ENCODE data around the gene MAPKBP1.
"Not testable (repeated sequence)": the region's sequence is repeated elsewhere in the genome, so short reads cannot be mapped to it uniquely, and the experiment has no call there.

MAPKBP1 gene

GRCh38 chr15:41827290-41827879 is 53.1 kb downstream of the MAPKBP1 start:
- DNase-seq: no peak

- DNase-seq: no peak
Observed at GRCh38 chr15:41827880-41828806, 53.9 kb downstream of the MAPKBP1 start, which contains the start of gene JMJD7. Gene JMJD7 (plus strand): TSS chr15:41828092. CDS start chr15:41828125, 33 bp downstream.

DNA sequence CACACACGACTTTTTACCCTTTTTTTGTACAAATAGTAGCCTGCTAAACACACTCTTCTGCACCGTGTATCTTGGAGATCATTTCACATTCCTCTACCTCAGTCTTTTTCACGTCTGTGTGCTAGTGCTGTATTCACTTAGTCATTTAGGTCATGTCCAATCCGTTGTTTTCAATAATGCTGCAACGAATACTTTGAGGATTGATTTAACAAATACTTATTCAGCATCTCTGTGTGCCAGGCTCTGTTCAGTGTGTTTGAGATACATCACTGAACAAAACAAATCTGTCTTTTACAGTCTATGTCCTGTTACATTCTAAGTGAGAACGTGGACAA is 54.5 kb downstream of the MAPKBP1 start:
- DNase-seq: no peak

- no peak for DNase-seq
Observed at GRCh38 chr15:41829959-41830646, 55.8 kb downstream of the MAPKBP1 start.

DNA sequence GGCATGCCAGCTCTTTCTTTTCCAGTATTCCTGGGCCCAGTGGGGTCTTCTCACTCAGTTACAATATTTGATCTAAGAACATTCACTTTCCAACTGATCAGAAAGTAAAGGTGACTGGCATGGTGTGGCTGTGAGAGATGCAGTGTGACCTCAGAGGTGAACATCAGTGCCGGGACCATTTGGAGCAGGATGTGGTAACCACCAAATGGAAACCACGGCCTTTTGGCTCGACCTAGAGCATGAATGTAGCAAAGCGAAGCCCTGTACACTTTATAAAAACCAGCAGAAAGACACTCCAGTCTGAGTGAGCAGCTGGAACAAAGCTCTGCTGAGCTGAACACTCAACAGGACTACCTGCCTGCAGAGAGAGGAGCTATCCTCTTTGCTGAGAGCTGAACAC is 57.0 kb downstream of the MAPKBP1 start:
- DNase-seq: not testable (repeated sequence)

DNA sequence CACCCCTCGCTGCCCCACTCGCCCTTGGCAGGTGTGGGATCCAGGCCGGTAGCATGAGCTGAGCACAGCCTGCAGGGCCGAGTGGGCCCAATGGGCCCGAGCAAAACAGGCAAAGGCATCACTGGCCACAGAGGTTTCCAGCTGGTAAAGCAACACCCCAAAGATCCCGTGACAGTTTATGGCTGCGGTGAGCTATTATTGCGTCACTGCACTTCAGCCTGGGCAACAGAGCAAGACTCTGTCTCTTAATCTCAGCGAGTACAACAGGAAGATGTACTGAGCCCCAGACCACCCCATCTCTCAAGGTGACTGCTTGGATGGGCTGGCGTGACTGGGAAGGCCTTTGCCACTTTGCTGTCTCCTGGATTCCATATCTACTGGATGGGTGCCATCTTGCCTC is 57.9 kb downstream of the MAPKBP1 start:
- DNase-seq: no peak

DNA sequence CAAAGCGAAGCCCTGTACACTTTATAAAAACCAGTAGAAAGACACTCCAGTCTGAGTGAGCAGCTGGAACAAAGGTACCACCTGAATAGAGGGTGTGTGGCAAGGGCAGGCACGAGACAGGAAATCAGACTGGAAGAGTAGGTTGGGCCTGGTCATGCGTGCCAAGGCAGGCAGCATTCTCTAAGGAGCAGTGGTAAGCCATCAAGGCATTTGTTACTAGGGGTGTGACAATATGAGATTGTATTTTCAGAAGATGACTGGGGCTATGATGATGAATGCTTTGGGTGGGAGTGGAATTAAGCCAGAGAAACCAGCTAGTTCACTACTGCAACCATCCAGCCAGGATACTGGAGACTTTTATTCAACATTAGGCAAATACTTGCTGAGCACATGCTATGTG is 58.6 kb downstream of the MAPKBP1 start:
- DNase-seq: no peak

DNA sequence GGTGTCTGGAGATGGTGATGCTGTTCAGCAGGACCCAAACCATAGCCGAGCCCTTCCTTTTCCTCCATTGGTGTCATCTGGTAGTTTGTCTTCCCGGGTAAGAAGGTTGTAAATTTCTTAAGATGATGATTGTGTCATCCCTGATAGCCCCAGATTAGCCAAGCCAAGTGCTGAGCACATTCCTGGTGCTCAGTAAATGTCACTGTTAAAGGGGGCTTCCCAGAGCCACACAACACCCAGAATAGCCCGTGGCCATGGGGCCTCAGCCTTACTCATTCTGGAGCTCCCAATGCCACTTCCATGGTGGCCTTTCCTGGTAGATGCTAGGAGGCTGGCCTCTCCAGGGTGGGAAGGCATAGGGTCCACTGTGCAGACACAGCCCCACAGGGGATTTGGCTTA is 59.8 kb downstream of the MAPKBP1 start:
- no peak for DNase-seq

GRCh38 chr15:41836073-41836472 is 61.8 kb downstream of the MAPKBP1 start:
- DNase-seq: no peak

- DNase-seq: no peak
Observed at GRCh38 chr15:41836713-41837454, 62.6 kb downstream of the MAPKBP1 start.

DNA sequence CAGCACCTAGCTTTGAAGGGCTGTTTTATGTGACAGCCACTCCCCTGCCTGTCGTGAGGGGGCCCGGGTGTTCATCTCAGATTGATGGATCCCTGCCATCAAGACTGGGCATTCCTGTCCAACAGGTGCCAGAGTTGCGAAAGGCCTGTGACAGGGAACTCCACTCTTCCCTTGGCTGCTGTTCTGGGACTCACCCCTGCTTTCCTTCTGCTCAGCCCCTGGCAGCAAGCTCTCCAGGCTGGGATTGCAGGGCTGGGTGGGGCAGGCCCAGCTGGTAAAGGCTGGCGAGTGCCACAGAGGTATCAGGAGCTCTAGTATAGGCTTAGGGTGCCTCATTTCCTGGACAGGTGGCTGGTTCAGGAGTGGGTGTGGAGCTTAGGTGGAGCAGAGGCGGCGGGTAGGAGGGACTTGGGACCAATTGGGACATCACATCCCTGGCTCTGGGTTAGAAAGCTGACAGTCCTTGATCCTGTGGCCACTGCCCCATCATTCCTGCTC is 64.2 kb downstream of the MAPKBP1 start, which contains the start of gene PLA2G4B:
TSS of gene PLA2G4B (plus strand) at position 448 of the 498 bp plus-strand sequence. CDS start 67 bp downstream, outside the sequence.
- no peak for DNase-seq

DNA sequence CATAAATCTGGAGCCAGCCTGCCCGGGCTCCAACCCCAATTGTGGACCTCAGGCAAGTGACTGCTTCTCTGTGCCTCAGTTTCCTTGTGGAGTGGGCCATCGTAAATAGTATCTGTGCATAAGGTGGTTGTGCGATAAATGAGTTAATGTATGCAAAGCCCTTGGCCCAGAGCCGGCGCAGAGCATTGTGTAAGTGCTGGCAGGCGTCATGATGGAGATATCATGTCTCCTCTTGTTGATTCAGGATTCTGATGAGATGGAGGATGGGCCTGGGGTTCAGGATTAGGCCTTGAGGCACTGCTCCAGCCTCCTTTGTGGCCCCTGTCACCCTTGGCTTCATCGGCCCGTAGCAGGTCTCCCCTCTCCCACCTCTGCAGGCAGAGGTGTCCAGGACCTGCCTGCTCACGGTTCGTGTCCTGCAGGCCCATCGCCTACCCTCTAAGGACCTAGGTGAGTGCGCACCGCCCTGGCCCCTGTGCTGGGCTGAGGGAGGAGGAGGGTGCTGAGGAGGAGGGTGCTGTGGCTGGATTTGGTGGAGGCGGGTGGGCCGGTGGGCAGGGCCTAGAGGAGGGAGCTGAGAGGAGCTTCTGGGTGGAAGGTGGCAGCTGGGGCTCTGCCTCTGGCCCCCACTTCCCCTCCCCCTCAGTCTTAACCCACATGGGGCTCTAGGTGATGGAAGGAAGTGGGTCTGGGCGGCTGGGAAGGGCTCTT is 65.7 kb downstream of the MAPKBP1 start:
- no peak for DNase-seq

- DNase-seq: no peak
Observed at GRCh38 chr15:41840673-41841072, 66.4 kb downstream of the MAPKBP1 start.

DNA sequence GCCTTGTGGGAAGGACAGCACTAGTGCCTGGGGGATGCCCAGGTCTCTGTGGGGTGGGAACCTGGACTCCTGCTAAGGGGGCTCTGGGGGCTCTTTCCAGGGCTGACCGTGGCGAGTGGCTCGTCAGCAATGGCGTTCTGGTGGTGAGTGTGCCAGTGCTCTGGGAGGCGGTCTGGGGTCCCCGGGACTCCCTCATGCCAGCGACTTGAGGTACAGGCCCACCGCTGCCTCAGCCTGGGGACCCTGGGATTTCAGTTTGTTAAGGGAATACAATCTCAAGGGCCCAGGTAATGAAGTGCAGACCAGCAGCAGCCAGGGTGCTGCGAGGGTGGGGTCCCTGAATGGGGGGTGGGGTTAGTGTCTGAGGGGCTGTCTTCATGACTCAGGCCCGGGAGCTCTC is 66.8 kb downstream of the MAPKBP1 start:
- no peak for DNase-seq

DNA sequence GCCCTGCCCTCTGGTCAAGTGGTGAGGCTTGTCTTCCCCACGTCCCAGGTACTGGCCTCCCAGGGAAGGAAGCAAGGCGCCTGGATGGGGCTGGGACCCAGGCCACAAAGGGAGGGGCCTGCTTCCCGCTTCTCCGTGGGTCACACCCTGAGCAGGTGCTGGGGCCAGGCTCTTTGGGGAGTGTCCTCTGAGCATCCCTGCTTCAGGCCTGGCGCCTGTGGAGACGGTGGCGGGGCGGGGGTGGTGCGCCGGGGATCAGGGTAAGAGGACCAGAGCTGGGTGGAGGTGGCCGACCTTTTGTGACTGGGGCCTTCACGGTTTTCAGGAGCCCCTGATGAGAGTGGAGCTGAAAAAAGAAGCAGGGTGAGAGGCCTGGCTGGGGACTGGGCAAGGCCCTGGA is 67.9 kb downstream of the MAPKBP1 start:
- DNase-seq: no peak

GRCh38 chr15:41843571-41843970 is 69.3 kb downstream of the MAPKBP1 start:
- DNase-seq: no peak

DNA sequence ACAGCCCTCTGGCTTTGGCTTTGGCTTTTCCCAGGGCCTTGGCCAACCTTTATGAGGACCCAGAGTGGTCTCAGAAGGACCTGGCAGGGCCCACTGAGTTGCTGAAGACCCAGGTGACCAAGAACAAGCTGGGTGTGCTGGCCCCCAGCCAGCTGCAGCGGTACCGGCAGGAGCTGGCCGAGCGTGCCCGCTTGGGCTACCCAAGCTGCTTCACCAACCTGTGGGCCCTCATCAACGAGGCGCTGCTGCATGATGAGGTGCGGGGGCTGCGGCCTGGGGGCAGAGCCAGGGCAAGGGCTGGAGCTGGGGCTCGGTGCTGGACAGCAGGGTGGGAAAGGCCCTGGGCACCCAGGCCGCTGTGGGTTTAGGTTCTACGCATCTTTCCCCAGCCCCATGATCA is 70.5 kb downstream of the MAPKBP1 start:
- DNase-seq: no peak

DNA sequence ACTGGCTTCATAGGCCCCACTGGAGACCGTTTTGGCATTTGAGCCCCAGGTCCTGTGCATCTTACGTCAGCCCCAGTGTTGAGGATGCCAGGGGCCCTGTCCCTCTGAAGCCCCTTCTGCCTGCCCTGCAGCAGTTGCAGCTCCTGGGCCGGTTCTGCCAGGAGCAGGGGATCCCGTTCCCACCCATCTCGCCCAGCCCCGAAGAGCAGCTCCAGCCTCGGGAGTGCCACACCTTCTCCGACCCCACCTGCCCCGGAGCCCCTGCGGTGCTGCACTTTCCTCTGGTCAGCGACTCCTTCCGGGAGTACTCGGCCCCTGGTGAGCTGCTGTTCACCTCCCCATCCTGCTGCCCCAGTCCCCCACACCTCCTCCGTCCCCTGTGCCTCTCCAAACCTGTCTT is 72.9 kb downstream of the MAPKBP1 start:
- no peak for DNase-seq

- no peak for DNase-seq
Observed at GRCh38 chr15:41847981-41848380, 73.7 kb downstream of the MAPKBP1 start.

DNA sequence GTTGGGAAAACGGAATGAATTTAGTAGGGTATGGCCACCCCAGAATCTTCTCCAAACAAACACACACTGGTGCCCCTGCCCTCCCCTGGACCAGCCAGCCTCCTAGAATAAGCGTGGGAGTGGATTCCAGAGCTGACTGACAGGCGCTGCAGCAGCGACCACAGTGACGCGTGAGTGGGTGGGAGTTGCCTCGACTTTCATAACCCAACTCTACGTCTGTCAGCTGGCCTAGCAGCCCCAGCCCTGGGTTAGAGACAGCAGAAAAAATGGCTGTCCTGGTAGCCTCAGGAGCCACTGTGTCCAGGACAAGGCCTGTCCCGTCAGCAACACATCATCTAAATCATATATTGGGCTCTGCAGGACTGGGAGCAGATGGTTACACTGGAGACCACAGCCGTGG is 74.3 kb downstream of the MAPKBP1 start:
- DNase-seq: no peak

DNA sequence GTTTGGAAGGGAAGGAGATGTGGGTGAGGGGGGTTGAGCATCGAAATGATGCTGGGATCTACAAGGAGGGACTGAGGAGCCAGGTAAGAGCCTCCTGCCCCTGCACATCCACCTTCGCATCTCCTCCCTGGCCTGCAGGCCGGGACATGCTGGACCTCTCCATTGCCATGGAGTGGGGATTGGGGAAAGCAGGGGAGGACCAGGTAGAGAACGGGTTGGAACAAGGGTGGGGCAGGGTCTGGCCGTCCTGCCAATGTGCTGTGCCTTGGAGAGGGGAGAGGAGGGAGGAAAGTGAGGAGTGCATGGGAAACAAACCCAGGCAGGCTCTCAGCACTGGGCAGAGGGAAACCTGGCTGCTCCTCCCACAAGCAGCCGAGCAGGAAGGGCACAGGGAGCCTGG is 74.9 kb downstream of the MAPKBP1 start:
- DNase-seq: no peak

- no peak for DNase-seq
Observed at GRCh38 chr15:41849861-41850260, 75.6 kb downstream of the MAPKBP1 start.
